Right lobe of liver (tissue), 6 donors: ENCODE data around the gene PTGES3L. TPM values are rescaled to one million over a fixed set of nuclear protein-coding genes. Genes with fewer than 3 reads are reported as not detected.
A peak's percentile ranks its signal among the peaks of the same experiment; 100 is the strongest.
"Not testable (repeated sequence)": the region's sequence is repeated elsewhere in the genome, so short reads cannot be mapped to it uniquely, and the experiment has no call there.

Experiments used
- ATAC-seq, 4 donors: fragments of 200-7000 bp; cut with Tn5 transposase; one replicate each; pipeline ENCODE4 v1.9.1; 2020; ENCODE audit warnings: mild to moderate bottlenecking in 4 of 4, moderate library complexity in 4 of 4
- DNase-seq, 3 donors: peaks; one replicate each; pipeline ENCODE4 v3.0.0-alpha.2; 2020
- H3K27ac ChIP-seq, 3 donors: fragments of 200-600 bp; one replicate each; pipeline ENCODE4 v1.8.0; 2022
- H3K27me3 ChIP-seq, 2 donors: fragments of 200-600 bp; one replicate each; pipeline ENCODE4 v1.8.0; 2022
- H3K36me3 ChIP-seq, 4 donors: fragments of 200-600 bp; sonication (generic) in 1 of 4; one replicate each; pipeline versions ENCODE4 v1.5.1 to v1.8.0; 2017 to 2022; ENCODE audit warnings: control low read depth in 1 of 4
- H3K4me1 ChIP-seq, 4 donors: fragments of 200-600 bp; sonication (generic) in 1 of 4; one replicate each; pipeline versions ENCODE4 v1.5.1 to v1.8.0; 2017 to 2022; ENCODE audit warnings: control low read depth in 1 of 4
- H3K4me3 ChIP-seq, 3 donors: fragments of 200-600 bp; one replicate each; pipeline ENCODE4 v1.8.0; 2022
- H3K9me3 ChIP-seq, 4 donors: fragments of 200-600 bp; sonication (generic) in 1 of 4; one replicate each; pipeline versions ENCODE4 v1.5.1 to v1.8.0; 2017 to 2022; ENCODE audit warnings: control low read depth in 1 of 4
- POLR2A ChIP-seq: fragments of 450-650 bp; IDR thresholded peaks from one replicate; pipeline ENCODE4 v1.6.1; 2017; ENCODE audit warnings: antibody characterized with exemption, mild to moderate bottlenecking
- WGBS: methylation state at CpG from one replicate; pipeline ENCODE4 v1.1.6; 2018; ENCODE audit warnings: low coverage, low lambda C conversion rate; ENCODE audit not compliant: insufficient coverage; ENCODE audit errors: missing lambda C conversion rate; 5-methylcytosine and 5-hydroxymethylcytosine counted together
- intact Hi-C, 2 donors: fragments of 100-400 bp; cut with DNase I; formaldehyde crosslinking; loops; one replicate each; pipeline versions ENCODE4 v1.11.2 to v1.14.1; 2022
- total RNA-seq, 6 experiments: library from RNA; depleted of rRNA in 2 of 6; stranded (reverse); fragments of >200 nt in 2 of 6; fragmentation: NEBNext Ultra II Directional in 3 of 6; extraction: Animal tissue kit (Norgen Biotek cat#: 25700) in 3 of 6; gene quantifications; one replicate each; pipeline versions ENCODE4 v1.1.0 to v1.2.4, GENCODE V29; 2016 to 2023
- TF ChIP-seq, protein P1 (sequence below), 4 donors: fragments of 200-600 bp in 3 of 4; fragments of 450-650 bp in 1 of 4; IDR thresholded peaks; one replicate each; pipeline versions ENCODE4 v1.5.1 to v1.8.0; 2016 to 2022; ENCODE audit warnings: antibody characterized with exemption in 4 of 4, mild to moderate bottlenecking in 2 of 4
- donor health status: DM: no; HTN: yes; CAD: no.
- donor health status: DM: no; HTN: no; CAD: no.
- donor health status: DM: no; HTN: no; CAD: no.
- donor health status: DM: no; HTN: yes; CAD: no.
- donor health status: DM: no; HTN: yes; CAD: no.

The PTGES3L gene
- total RNA-seq, 6 experiments from 2014 or later, result not detected

DNA sequence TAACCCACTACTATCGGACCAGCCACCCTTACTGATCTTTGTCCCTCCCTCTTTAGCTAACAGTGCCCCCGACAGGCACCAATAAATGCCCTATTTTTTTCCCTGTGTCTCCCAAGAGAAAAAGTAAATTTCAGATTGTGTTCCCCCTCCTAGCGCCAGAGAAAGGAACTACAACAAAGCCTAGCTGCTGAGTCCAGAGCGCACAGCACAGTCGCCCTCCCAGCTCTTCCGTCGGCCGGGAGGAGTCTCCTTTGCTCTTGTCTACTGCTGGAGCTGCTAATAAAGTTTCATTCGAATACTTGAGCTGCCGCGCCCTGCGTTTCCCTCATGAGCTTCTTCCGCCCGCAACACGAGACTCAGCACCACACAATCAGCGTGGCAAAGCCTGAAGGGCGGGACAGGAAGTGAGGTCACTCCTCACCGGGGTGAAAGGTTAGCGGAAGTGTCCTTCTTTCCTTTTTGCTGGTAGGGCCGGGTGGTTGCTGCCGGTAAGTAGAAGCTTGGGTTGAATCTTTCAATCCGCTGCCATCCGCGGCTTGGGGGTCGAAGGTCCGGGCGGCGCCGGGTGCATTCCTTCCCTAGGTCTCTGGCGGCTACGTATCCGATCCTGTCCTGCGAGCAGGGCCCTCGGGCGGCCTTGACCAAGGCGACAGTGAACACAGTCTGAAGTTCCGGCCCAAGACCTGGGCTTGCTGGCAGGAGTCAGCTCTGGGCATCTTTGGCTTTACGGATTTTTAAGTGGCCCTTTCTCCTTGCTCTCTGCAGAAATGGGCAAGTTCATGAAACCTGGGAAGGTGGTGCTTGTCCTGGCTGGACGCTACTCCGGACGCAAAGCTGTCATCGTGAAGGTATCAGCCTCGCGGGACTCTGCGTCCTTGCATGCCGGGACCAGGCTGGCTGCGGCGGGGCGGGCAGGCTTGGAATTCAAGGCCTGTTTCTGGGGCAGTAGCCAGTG is 18.4 kb upstream of the PTGES3L start, which contains the start of gene RPL27:
TSS of gene RPL27 (plus strand) at position 436 of the 955 bp plus-strand sequence. CDS start at position 768, 332 bp downstream.
- peaks cover 0 to 18% (median 9%) of the 10 kb centered on the region in 4 donors for H3K4me1 ChIP-seq
- TF ChIP-seq POLR2A, result peak; percentile 77
- TF ChIP-seq, protein P1, sequence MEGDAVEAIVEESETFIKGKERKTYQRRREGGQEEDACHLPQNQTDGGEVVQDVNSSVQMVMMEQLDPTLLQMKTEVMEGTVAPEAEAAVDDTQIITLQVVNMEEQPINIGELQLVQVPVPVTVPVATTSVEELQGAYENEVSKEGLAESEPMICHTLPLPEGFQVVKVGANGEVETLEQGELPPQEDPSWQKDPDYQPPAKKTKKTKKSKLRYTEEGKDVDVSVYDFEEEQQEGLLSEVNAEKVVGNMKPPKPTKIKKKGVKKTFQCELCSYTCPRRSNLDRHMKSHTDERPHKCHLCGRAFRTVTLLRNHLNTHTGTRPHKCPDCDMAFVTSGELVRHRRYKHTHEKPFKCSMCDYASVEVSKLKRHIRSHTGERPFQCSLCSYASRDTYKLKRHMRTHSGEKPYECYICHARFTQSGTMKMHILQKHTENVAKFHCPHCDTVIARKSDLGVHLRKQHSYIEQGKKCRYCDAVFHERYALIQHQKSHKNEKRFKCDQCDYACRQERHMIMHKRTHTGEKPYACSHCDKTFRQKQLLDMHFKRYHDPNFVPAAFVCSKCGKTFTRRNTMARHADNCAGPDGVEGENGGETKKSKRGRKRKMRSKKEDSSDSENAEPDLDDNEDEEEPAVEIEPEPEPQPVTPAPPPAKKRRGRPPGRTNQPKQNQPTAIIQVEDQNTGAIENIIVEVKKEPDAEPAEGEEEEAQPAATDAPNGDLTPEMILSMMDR (IDR thresholded peaks at IDR 0.05), result peak; percentile 77 to 92 (median 88)
- no peaks in the 10 kb centered on the region for H3K27me3 ChIP-seq
- DNase-seq, result peak; percentile 96 to 98 (median 98)
- H3K36me3 ChIP-seq, result peaks cover 0 to 37% (median 10%) of the 10 kb centered on the region in 4 donors
- intact Hi-C loops, result loop anchor here in 1 of 2 donors (10.0 kb wide), 1 partner anchor 127 kb away; the partner anchor contains the start of gene BRCA1
- ATAC-seq, result peak; percentile 95 to 97 (median 96)
- no peaks in the 10 kb centered on the region for H3K9me3 ChIP-seq
- H3K4me3 ChIP-seq, result peak within 1 kb of the TSS; percentile 75 to 87 (median 79)
- under 1% methylated on average over 40 of the region's 49 CpGs for WGBS
- H3K27ac ChIP-seq, result peak within 1 kb of the TSS; percentile 71 to 85 (median 71)

DNA sequence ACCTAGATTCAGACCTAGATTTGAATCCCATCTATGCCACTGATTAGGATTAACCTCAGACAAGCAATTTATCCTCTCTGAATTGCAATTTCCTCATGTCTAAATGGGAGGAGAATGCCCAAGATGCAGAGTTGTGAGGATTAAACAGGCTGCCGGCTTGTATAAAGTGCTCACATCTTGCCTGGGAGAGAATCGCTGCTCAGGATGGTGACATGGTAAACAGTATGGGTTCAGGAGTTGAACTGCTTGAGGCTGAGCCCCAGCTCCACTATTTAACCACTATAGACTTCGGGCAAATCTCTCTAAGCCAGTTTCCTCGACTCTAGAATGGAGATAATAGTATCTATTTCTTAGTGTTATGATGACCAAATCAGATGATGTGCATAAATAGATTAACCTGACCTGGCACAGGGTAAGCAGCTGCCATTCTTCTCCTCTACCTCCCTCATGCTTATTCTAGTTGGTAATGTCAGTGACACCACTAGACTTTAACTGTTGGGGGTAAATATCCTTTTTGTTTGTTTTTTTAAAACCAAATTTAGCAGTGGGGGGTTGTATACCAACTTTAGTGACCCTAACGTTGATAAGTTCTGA is 17.6 kb upstream of the PTGES3L start:
- DNase-seq, result peak in 1 of 3 donors; percentile 3
- TF ChIP-seq, protein P1 (IDR thresholded peaks at IDR 0.05), result no peak
- no peak for TF ChIP-seq POLR2A
- peaks cover 0 to 31% (median 10%) of the 10 kb centered on the region in 4 donors for H3K36me3 ChIP-seq
- H3K4me1 ChIP-seq, result peaks cover 0 to 18% (median 9%) of the 10 kb centered on the region in 4 donors
- H3K4me3 ChIP-seq, result peak overlapping the region in 2 of 3 donors; percentile 75 to 79
- no peaks in the 10 kb centered on the region for H3K27me3 ChIP-seq
- 7% methylated on average over 5 of the region's 5 CpGs for WGBS
- H3K27ac ChIP-seq, result peak overlapping the region; percentile 35 to 85 (median 52)
- ATAC-seq, result peak in 2 of 4 donors; percentile 0 to 5
- intact Hi-C loops, result loop anchor here in 1 of 2 donors (10.0 kb wide), 1 partner anchor 127 kb away; the partner anchor contains the start of gene BRCA1
- no peaks in the 10 kb centered on the region for H3K9me3 ChIP-seq

DNA sequence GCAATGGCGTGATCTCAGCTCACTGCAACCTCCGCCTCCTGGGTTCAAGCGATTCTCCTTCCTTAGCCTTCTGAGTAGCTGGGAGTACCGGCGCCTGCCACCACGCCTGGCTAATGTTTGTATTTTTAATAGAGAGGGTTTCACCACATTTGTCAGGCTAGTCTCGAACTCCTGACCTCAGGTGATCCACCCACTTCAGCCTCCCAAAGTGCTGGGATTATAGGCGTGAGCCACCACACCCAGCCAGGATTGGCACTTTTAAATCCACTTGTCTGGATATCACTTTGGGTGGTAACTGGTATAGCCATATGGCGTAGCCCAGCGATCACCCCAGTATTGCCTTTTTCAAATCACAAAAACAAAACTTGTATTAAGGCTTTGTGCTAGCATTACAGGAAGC is 14.0 kb upstream of the PTGES3L start:
- H3K36me3 ChIP-seq, result peaks cover 0 to 36% (median 17%) of the 10 kb centered on the region in 4 donors
- not testable (repeated sequence) for H3K27me3 ChIP-seq, H3K9me3 ChIP-seq, H3K27ac ChIP-seq, H3K4me3 ChIP-seq, ATAC-seq, H3K4me1 ChIP-seq
- peak in 1 of 3 donors; percentile 5 for DNase-seq
- WGBS, result 91% methylated on average over 8 of the region's 10 CpGs
- intact Hi-C loops, result loop anchor here in 1 of 2 donors (10.0 kb wide), 1 partner anchor 131 kb away; the partner anchor contains the start of gene BRCA1

DNA sequence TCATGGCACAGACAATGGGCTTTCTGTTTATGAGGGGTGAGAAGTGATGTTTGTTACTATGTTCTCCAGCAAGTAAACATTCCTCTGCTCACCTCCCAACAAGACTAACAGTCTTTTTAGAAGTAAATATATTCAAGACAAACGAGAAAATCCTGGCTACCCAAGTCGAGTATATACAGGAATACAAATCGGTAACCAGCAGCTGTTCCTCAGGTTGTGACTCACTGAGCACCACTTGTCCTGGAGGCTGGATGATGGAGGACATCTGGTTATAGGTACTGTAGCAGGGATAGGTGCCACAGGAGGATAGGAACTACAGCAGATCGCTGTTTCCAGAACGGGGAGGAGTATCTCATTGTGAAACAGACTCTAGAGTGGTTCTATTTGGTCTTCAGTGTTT is 13.0 kb upstream of the PTGES3L start:
- no peak overlapping the region for H3K27ac ChIP-seq
- peaks cover 0 to 7% (median 3%) of the 10 kb centered on the region in 4 donors for H3K4me1 ChIP-seq
- H3K4me3 ChIP-seq, result no peak overlapping the region
- DNase-seq, result no peak
- H3K27me3 ChIP-seq, result no peaks in the 10 kb centered on the region
- H3K9me3 ChIP-seq, result no peaks in the 10 kb centered on the region
- no peak for ATAC-seq
- intact Hi-C loops, result loop anchor here in 1 of 2 donors (10.0 kb wide), 1 partner anchor 132 kb away; the partner anchor contains the start of gene BRCA1
- 78% methylated on average over 5 of the region's 5 CpGs for WGBS
- peaks cover 0 to 47% (median 19%) of the 10 kb centered on the region in 4 donors for H3K36me3 ChIP-seq
- TF ChIP-seq POLR2A, result no peak
- TF ChIP-seq, protein P1 (IDR thresholded peaks at IDR 0.05), result no peak
